ENCODE results near the gene OBP2A. TPM values are rescaled to one million over a fixed set of nuclear protein-coding genes. Genes with fewer than 3 reads are reported as not detected.

The OBP2A gene
- total and polyA plus RNA-seq, 2 of the 8 experiments (the other 6 are each of a cell fraction or from before 2014, with no cell fraction given) = not detected

GRCh38 chr9:135574943-135575342, 29.0 kb downstream of the OBP2A start:
- Histone ChIP-seq H4K20me1 (replicated peaks in 1 of 2; ENCODE audit: control insufficient read depth in 1 of 2, insufficient read depth in 2 of 2, low read length in 2 of 2) (peaks cover 0 to 4% of the 10 kb centered on the region in 2 experiments), H3K79me1 (ENCODE audit: low read depth, low read length) (no peaks in the 10 kb centered on the region), H3K79me2 (ENCODE audit: control insufficient read depth in 1 of 2, insufficient read depth in 2 of 2, low read length in 2 of 2) (no peaks in the 10 kb centered on the region), H3K18ac (ENCODE audit: extremely low read depth, low read length) (no peak overlapping the region), H2AFZ (ENCODE audit: low read length) (no peak overlapping the region), H3K9me3 (ENCODE audit: insufficient read depth in 2 of 2, low read depth in 1 of 2, low read length in 1 of 2) (no peaks in the 10 kb centered on the region), H2AK5ac (ENCODE audit: low read depth, low read length) (no peak overlapping the region), H2BK120ac (replicated peaks; ENCODE audit: low read depth, low read length) (no peak overlapping the region), H3K4me3 (ENCODE audit: extremely low read depth in 1 of 4, insufficient read depth in 2 of 4, low read depth in 3 of 4, low read length in 4 of 4) (no peak overlapping the region), H3K27me3 (replicated peaks in 1 of 4; ENCODE audit: control insufficient read depth in 3 of 4, extremely low read depth in 1 of 4, insufficient read depth in 3 of 4, low read length in 3 of 4) (no peaks in the 10 kb centered on the region), H3K23me2 (ENCODE audit: low read depth, low read length) (peaks cover 25% of the 10 kb centered on the region; the same call in 1 of the 2 replicates), H2BK20ac (ENCODE audit: low read length) (no peak overlapping the region), H2BK15ac (ENCODE audit: low read length) (no peak overlapping the region), H4K8ac (ENCODE audit: extremely low read depth, insufficient read depth, low read length) (no peak overlapping the region), H3K27ac (ENCODE audit: low read depth, low read length) (no peak overlapping the region), H3K36me3 (ENCODE audit: control insufficient read depth in 2 of 4, insufficient read depth in 4 of 4, low read length in 3 of 4) (no peaks in the 10 kb centered on the region), H2BK12ac (ENCODE audit: low read depth, low read length) (no peak overlapping the region), H3K4me1 (replicated peaks in 1 of 4; ENCODE audit: control insufficient read depth in 3 of 4, insufficient read depth in 4 of 4, low read length in 3 of 4) (0 out of 7 replicates have a peak, but pooled peaks cover 0 to 3% (median 0%) of the 10 kb centered on the region in 4 experiments), H3K9ac (replicated peaks in 1 of 4; ENCODE audit: extremely low read depth in 1 of 4, low read depth in 3 of 4, low read length in 3 of 4) (no peak overlapping the region), H3K56ac (replicated peaks; ENCODE audit: insufficient read length, low read depth, low read length) (no peak overlapping the region), H3K23ac (ENCODE audit: insufficient read length) (no peak overlapping the region), H3K14ac (ENCODE audit: insufficient read length) (no peak overlapping the region), H2BK5ac (ENCODE audit: low read depth, low read length) (no peak overlapping the region), H3K4ac (replicated peaks; ENCODE audit: insufficient read length, low read depth, low read length) (no peak overlapping the region), H4K91ac (replicated peaks; ENCODE audit: insufficient read length, low read length) (no peak overlapping the region), H3K4me2 (ENCODE audit: insufficient read depth in 1 of 2, low read depth in 2 of 2, low read length in 2 of 2) (no peak overlapping the region), H4K5ac (ENCODE audit: insufficient read length, low read depth, low read length) (no peak overlapping the region)
- WGBS, 2 experiments (ENCODE audit: extremely low coverage in 1 of 2, insufficient coverage in 1 of 2, insufficient read length in 1 of 2, insufficient replicate concordance in 2 of 2, low coverage in 1 of 2, low lambda C conversion rate in 2 of 2, missing lambda C conversion rate in 1 of 2) = 93% methylated on average over 15 of the region's 15 CpGs; no CpG with 5 or more reads in 1 of the 2 experiments
- CTCF ChIA-PET (ENCODE audit: partially characterized antibody) = interaction anchor here (1.3 kb wide), 1 partner anchor 41 kb away, joined by 3 read pairs; no protein-coding TSS in a partner anchor
- POLR2A ChIA-PET (ENCODE audit: partially characterized antibody) = no interaction called here
- no peak for DNase-seq (ENCODE audit: low read depth in 1 of 2, low spot score in 2 of 2)
- no peak for FAIRE-seq
- no peak for TF ChIP-seq BRCA1 (IDR thresholded peaks at IDR 0.05; ENCODE audit: low read depth, low read length)
- no peak for TF ChIP-seq CHD1 (IDR thresholded peaks at IDR 0.05; ENCODE audit: low read depth, low read length)
- TF ChIP-seq TEAD4 (IDR thresholded peaks at IDR 0.05; ENCODE audit: low read depth, low read length) = no peak
- TF ChIP-seq CEBPB (IDR thresholded peaks at IDR 0.05; ENCODE audit: low read depth, low read length) = no peak
- TF ChIP-seq RFX5 (IDR thresholded peaks at IDR 0.05; ENCODE audit: borderline replicate concordance, low read depth, low read length) = no peak
- TF ChIP-seq KDM5A (IDR thresholded peaks at IDR 0.05; ENCODE audit: low read length) = no peak
- TF ChIP-seq FOSL1 (IDR thresholded peaks at IDR 0.05; ENCODE audit: insufficient read depth, low read depth, low read length) = no peak
- TF ChIP-seq POLR2A (IDR thresholded peaks at IDR 0.05; ENCODE audit: control extremely low read depth in 1 of 2, low read depth in 2 of 2, low read length in 2 of 2) = no peak
- TF ChIP-seq ASH2L (IDR thresholded peaks at IDR 0.05; ENCODE audit: low read length) = no peak
- TF ChIP-seq RXRA (IDR thresholded peaks at IDR 0.05; ENCODE audit: insufficient read depth, low read depth, low read length) = no peak
- no peak for TF ChIP-seq TAF1 (IDR thresholded peaks at IDR 0.05; ENCODE audit: low read depth, low read length)
- TF ChIP-seq BACH1 (IDR thresholded peaks at IDR 0.05; ENCODE audit: low read length) = no peak
- no peak for TF ChIP-seq ATF3 (IDR thresholded peaks at IDR 0.05; ENCODE audit: insufficient read depth, low read depth, low read length)
- no peak for TF ChIP-seq HDAC2 (IDR thresholded peaks at IDR 0.05; ENCODE audit: borderline replicate concordance in 1 of 2, low read depth in 2 of 2, low read length in 2 of 2)
- no peak for TF ChIP-seq SUZ12 (IDR thresholded peaks at IDR 0.05; ENCODE audit: low read length)

All from H1 (cell line).